HepG2 (cell line): ENCODE data around the gene BMAL1. TPM values are rescaled to one million over a fixed set of nuclear protein-coding genes. Genes with fewer than 3 reads are reported as not detected.

Experiments
- ATAC-seq: fragments of 200-7000 bp; cut with Tn5 transposase; 3 replicates; pipeline ENCODE4 v1.9.1; 2020; ENCODE audit warnings: mild to moderate bottlenecking, moderate library complexity
- BruUV-seq: library from RNA; stranded (reverse); fragments of 400-500 nt; replicated peaks from 2 replicates; lab custom pipeline; 2021; lab: Mats Ljungman, UMichigan
- CTCF ChIA-PET: fragments of 300-600 bp; formaldehyde crosslinking; extraction: SDS; loops from one replicate; lab custom pipeline; 2021; ENCODE audit warnings: low total read pairs, inconsistent platforms, low intra/inter-chr PET ratio; lab: Yijun Ruan, JAX
- POLR2A ChIA-PET: fragments of 350-600 bp; sonication (Branson Sonifier 250); formaldehyde crosslinking; loops from one replicate; lab custom pipeline; 2020; ENCODE audit warnings: antibody characterized with exemption, inconsistent platforms; lab: Yijun Ruan, JAX
- DNase-seq: peaks from one replicate; pipeline ENCODE4 v3.0.0-alpha.2; 2015; ENCODE audit warnings: low spot score
- FAIRE-seq: peaks from 3 replicates; lab custom pipeline; 2011; peaks lifted over from hg19 to GRCh38; lab: Jason Lieb, UNC
- H2AFZ ChIP-seq: one replicate; pipeline ENCODE4 v1.6.1; 2011; ENCODE audit warnings: low read length, inconsistent platforms
- H3K27ac ChIP-seq: fragments of 300-600 bp; 3 replicates; pipeline ENCODE4 v1.8.0; 2011; ENCODE audit warnings: mixed run types, mild to moderate bottlenecking, mixed read lengths, low read length, inconsistent platforms; ENCODE audit not compliant: insufficient read depth; ENCODE audit errors: extremely low read length
- H3K27me3 ChIP-seq, 2 experiments: fragments of 200-600 bp in 1 of 2; 2 replicates in 1 of 2; 3 replicates in 1 of 2; pipeline versions ENCODE4 v1.6.0 to v1.8.0; 2011; ENCODE audit warnings: low read length in 2 of 2, mild to moderate bottlenecking in 2 of 2, moderate library complexity in 2 of 2, inconsistent platforms in 1 of 2; ENCODE audit not compliant: insufficient read depth in 2 of 2, control insufficient read depth in 1 of 2
- H3K36me3 ChIP-seq, 2 experiments: fragments of 200-600 bp in 1 of 2; replicated peaks in 1 of 2; 2 replicates in 1 of 2; 3 replicates in 1 of 2; pipeline versions ENCODE4 v1.5.1 to v1.8.0; 2011; ENCODE audit warnings: low read length in 2 of 2, inconsistent platforms in 1 of 2; ENCODE audit not compliant: insufficient read depth in 2 of 2, control insufficient read depth in 1 of 2
- H3K4me1 ChIP-seq: 2 replicates; pipeline ENCODE4 v1.5.1; 2012; ENCODE audit warnings: low read length, inconsistent platforms; ENCODE audit not compliant: insufficient read depth
- H3K4me2 ChIP-seq: 2 replicates; pipeline ENCODE4 v1.6.0; 2011; ENCODE audit warnings: low read depth, low read length, inconsistent platforms
- H3K4me3 ChIP-seq, 3 experiments: fragments of 200-600 bp in 1 of 3; sonication (generic), shearing (Covaris generic) in 1 of 3; replicated peaks in 1 of 3; 2 replicates each; pipeline ENCODE4 v1.5.1; 2011 to 2016; ENCODE audit warnings: low read length in 3 of 3, inconsistent platforms in 2 of 3, low read depth in 2 of 3, mild to moderate bottlenecking in 2 of 3, control low read depth in 1 of 3, mixed read lengths in 1 of 3; ENCODE audit not compliant: insufficient read depth in 1 of 3
- H3K79me2 ChIP-seq: one replicate; pipeline ENCODE4 v1.6.1; 2011; ENCODE audit warnings: low read length, inconsistent platforms; ENCODE audit not compliant: insufficient read depth
- H3K9ac ChIP-seq: 2 replicates; pipeline ENCODE4 v1.6.0; 2011; ENCODE audit warnings: mild to moderate bottlenecking, low read depth, low read length, inconsistent platforms; ENCODE audit not compliant: insufficient read depth
- H3K9me3 ChIP-seq: 2 replicates; pipeline ENCODE4 v1.5.1; 2012; ENCODE audit warnings: mild to moderate bottlenecking, low read length
- H4K20me1 ChIP-seq: 2 replicates; pipeline ENCODE4 v1.6.0; 2011; ENCODE audit warnings: inconsistent platforms, mild to moderate bottlenecking, low read length, moderate library complexity; ENCODE audit not compliant: insufficient read depth
- BRD4 ChIP-seq: sonication (generic); formaldehyde crosslinking; IDR thresholded peaks from 2 replicates; pipeline ENCODE4 v1.4.0; 2020; ENCODE audit warnings: missing genetic modification reagents
- CEBPB ChIP-seq: IDR thresholded peaks from 2 replicates; pipeline ENCODE4 v1.6.1; 2011; ENCODE audit warnings: low read depth, low read length, improper control_type of control experiment, borderline replicate concordance
- MATR3 ChIP-seq: sonication (generic); formaldehyde crosslinking; IDR thresholded peaks from 2 replicates; pipeline ENCODE4 v1.4.0; 2020; ENCODE audit warnings: missing genetic modification reagents
- MBNL3 ChIP-seq: fragments of 250-450 bp; sonication (Bioruptor Pico); conservative IDR thresholded peaks from 2 replicates; pipeline ENCODE4 v1.8.0; 2022; ENCODE audit warnings: mild to moderate bottlenecking, inconsistent platforms
- MTF2 ChIP-seq: sonication (generic); formaldehyde crosslinking; IDR thresholded peaks from 2 replicates; pipeline ENCODE4 v1.5.0; 2020; ENCODE audit warnings: missing genetic modification reagents, borderline replicate concordance
- NCOR1 ChIP-seq: fragments of 200-600 bp; sonication (generic); IDR thresholded peaks from 2 replicates; pipeline ENCODE4 v1.7.0; 2017; ENCODE audit warnings: antibody characterized with exemption, low read length, borderline replicate concordance
- NR1H2 ChIP-seq: sonication (generic); formaldehyde crosslinking; IDR thresholded peaks from 2 replicates; pipeline ENCODE4 v1.8.1; 2022; ENCODE audit warnings: low read depth, missing genetic modification reagents, borderline replicate concordance
- U2AF1 ChIP-seq: fragments of 200-400 bp; formaldehyde crosslinking; optimal IDR thresholded peaks from 2 replicates; pipeline ENCODE3; 2017; ENCODE audit warnings: mild to moderate bottlenecking, low read depth, low read length
- ZFP36L1 ChIP-seq: sonication (generic); formaldehyde crosslinking; IDR thresholded peaks from 2 replicates; pipeline ENCODE4 v1.8.0; 2022; ENCODE audit warnings: mild to moderate bottlenecking, missing genetic modification reagents, moderate library complexity
- ZFP91 ChIP-seq: sonication (generic); formaldehyde crosslinking; IDR thresholded peaks from 2 replicates; pipeline ENCODE4 v1.9.0; 2022; ENCODE audit warnings: missing genetic modification reagents, mild to moderate bottlenecking, borderline replicate concordance
- ZNF124 ChIP-seq: sonication (generic); formaldehyde crosslinking; IDR thresholded peaks from 2 replicates; pipeline ENCODE4 v1.4.0; 2020; ENCODE audit warnings: missing genetic modification reagents
- ZNF496 ChIP-seq: sonication (generic); formaldehyde crosslinking; IDR thresholded peaks from 2 replicates; pipeline ENCODE4 v1.8.1; 2023; ENCODE audit warnings: mild to moderate bottlenecking, moderate library complexity, missing genetic modification reagents; ENCODE audit not compliant: insufficient replicate concordance
- ZNF780A ChIP-seq: sonication (generic); formaldehyde crosslinking; IDR thresholded peaks from 2 replicates; pipeline ENCODE4 v1.8.0; 2022; ENCODE audit warnings: mild to moderate bottlenecking, missing genetic modification reagents, moderate library complexity
- ZSCAN12 ChIP-seq: sonication (generic); formaldehyde crosslinking; IDR thresholded peaks from 2 replicates; pipeline ENCODE4 v1.9.0; 2021; ENCODE audit warnings: mild to moderate bottlenecking, missing genetic modification reagents
- WGBS: methylation state at CpG from one replicate; pipeline ENCODE4 v1.1.6; 2017; ENCODE audit warnings: low lambda C conversion rate; 5-methylcytosine and 5-hydroxymethylcytosine counted together
- in situ Hi-C: cut with HindIII; loops from 2 replicates; pipeline ENCODE4 v1.10.0; 2017; ENCODE audit warnings: low pct_unique_long_range_greater_than_20kb; ENCODE audit not compliant: extremely low pct_ligation_motif_present
- intact Hi-C: fragments of 100-400 bp; cut with micrococcal nuclease; formaldehyde crosslinking; loops from one replicate; pipeline ENCODE4 v1.10.0; 2022; ENCODE audit not compliant: unreplicated experiment
- polyA plus RNA-seq, 8 experiments: library from polyadenylated mRNA; depleted of rRNA in 3 of 8; stranded (reverse) in 7 of 8; unstranded in 1 of 8; fragments of >200 nt; fragmentation: Illumina TruSeq in 4 of 8; extraction: Trizol in 4 of 8; gene quantifications; 2 replicates each; pipeline versions ENCODE4 v1.2.1 to v1.2.3, GENCODE V29; 2011 to 2016; ENCODE audit warnings: low read depth in 4 of 8, missing spikeins in 1 of 8, mixed read lengths in 1 of 8; ENCODE audit not compliant: insufficient read depth in 1 of 8
- total RNA-seq, 5 experiments: library from RNA; depleted of rRNA; stranded (reverse); fragments of >200 nt; fragmentation: Illumina TruSeq; extraction: Trizol; gene quantifications; 2 replicates each; pipeline ENCODE4 v1.2.3, GENCODE V29; 2016; ENCODE audit warnings: low read depth in 1 of 5

Gene BMAL1
- total and polyA plus RNA-seq, 2 of the 13 experiments (the other 11 are each of a cell fraction or from before 2014, with no cell fraction given) = 4.5 to 4.8 TPM

- TF ChIP-seq ZNF496 (CRISPR knock-in tag) (no peak), NR1H2 (CRISPR knock-in tag) (no peak)
These were observed 67.2 kb downstream of the BMAL1 start (continued) for GRCh38 chr11:13344818-13345217.

- TF ChIP-seq CEBPB (peak; percentile 55; the same call in 1 of the 2 replicates), ZNF124 (CRISPR knock-in tag) (no peak)
- ATAC-seq (no peak; the same call in 2 of the 3 replicates), FAIRE-seq (no peak), DNase-seq (no peak)
- Histone ChIP-seq H3K9me3 (no peaks in the 10 kb centered on the region), H2AFZ (no peak overlapping the region), H3K4me3 (no peak overlapping the region), H4K20me1 (no peaks in the 10 kb centered on the region; the same call in 1 of the 2 replicates), H3K9ac (no peak overlapping the region), H3K4me1 (no peaks in the 10 kb centered on the region), H3K27ac (no peak overlapping the region), H3K36me3 (no peaks in the 10 kb centered on the region), H3K79me2 (no peaks in the 10 kb centered on the region), H3K27me3 (no peaks in the 10 kb centered on the region), H3K4me2 (no peak overlapping the region)
- in situ Hi-C loops = loop anchor here (10.0 kb wide), 1 partner anchor 382 kb away; no protein-coding TSS in a partner anchor
- ChIA-PET CTCF (no interaction called here), POLR2A (no interaction called here)
- intact Hi-C loops = no loop called here
- BruUV-seq = no TSS peak
- 60% methylated on average over 4 of the region's 5 CpGs for WGBS
These were observed 68.9 kb downstream of the BMAL1 start for GRCh38 chr11:13346470-13346869.

- Histone ChIP-seq H3K9ac (no peak overlapping the region), H4K20me1 (no peaks in the 10 kb centered on the region; the same call in 1 of the 2 replicates), H3K27me3 (no peaks in the 10 kb centered on the region), H2AFZ (no peak overlapping the region), H3K9me3 (no peaks in the 10 kb centered on the region), H3K27ac (no peak overlapping the region), H3K4me2 (no peak overlapping the region), H3K36me3 (no peaks in the 10 kb centered on the region), H3K4me1 (no peaks in the 10 kb centered on the region), H3K79me2 (no peaks in the 10 kb centered on the region), H3K4me3 (no peak overlapping the region)
- ChIA-PET CTCF (no interaction called here), POLR2A (no interaction called here)
- DNase-seq = no peak
- ATAC-seq = no peak
- in situ Hi-C loops (loop anchor here (10.0 kb wide), 1 partner anchor 383 kb away; no protein-coding TSS in a partner anchor), intact Hi-C loops (no loop called here)
- WGBS = 61% methylated on average over 7 of the region's 7 CpGs
- BruUV-seq = no TSS peak
- no peak for FAIRE-seq
- TF ChIP-seq BRD4 = no peak
- TF ChIP-seq ZNF780A = no peak
- no peak for TF ChIP-seq U2AF1
- TF ChIP-seq ZFP91 (CRISPR knock-in tag) = no peak
- no peak for TF ChIP-seq ZSCAN12 (CRISPR knock-in tag)
- TF ChIP-seq ZFP36L1 (CRISPR knock-in tag) = no peak
- TF ChIP-seq MATR3 (CRISPR knock-in tag) = no peak
- no peak for TF ChIP-seq MTF2 (CRISPR knock-in tag)
- TF ChIP-seq NCOR1 = no peak
- no peak for TF ChIP-seq MBNL3 (CRISPR knock-in tag)
These were observed 70.3 kb downstream of the BMAL1 start for GRCh38 chr11:13347901-13348300.
